DMS79 treated with DMSO at 0.1 percent for 48 hours (cell line): ENCODE measurements around the gene C1QTNF8.

Experiments used
- DNase-seq: peaks from one replicate; lab custom pipeline; 2025; lab: John Stamatoyannopoulos, UW

The C1QTNF8 gene

GRCh38 chr16:1045310-1045992, 50.6 kb downstream of the C1QTNF8 start:
- DNase-seq: no peak

- no peak for DNase-seq
These were observed 51.4 kb downstream of the C1QTNF8 start for GRCh38 chr16:1044460-1045309.

GRCh38 chr16:1043881-1044451, 52.1 kb downstream of the C1QTNF8 start:
- no peak for DNase-seq

- DNase-seq: peak; percentile 29
These were observed 53.2 kb downstream of the C1QTNF8 start for GRCh38 chr16:1042866-1043265.

DNA sequence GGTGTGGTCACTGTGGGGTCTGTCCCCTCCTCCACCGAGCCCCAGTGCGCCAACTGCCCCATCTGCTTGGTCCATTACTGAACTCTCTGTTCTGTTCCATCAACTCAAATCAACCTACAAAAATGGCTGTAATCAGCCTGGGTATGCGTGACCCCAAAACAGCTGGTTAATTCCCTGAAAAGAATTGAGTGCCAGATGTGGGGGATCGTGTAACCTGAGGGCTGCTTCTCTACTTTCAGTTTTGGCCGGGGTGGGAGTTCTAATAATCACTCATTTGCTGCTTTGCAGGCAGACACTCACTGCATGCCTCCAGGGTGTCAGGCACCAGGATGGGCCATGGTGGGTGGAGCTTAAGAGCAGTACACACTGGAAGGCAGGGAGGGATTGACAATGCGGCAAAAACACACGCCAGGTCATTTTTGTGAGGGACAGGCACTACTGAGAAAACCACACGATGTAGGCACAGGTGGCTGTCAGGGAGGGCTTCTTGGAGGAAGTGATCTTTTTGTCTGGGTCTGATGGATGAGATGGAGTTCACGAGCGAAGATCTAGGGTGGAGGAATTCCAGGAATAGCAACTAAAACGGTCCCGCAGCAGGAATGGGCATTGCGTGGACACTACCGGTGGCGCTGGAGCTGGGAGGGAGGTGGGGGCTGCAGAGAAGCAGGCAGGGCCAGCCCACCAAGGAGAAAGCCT, 53.8 kb downstream of the C1QTNF8 start:
- no peak for DNase-seq

GRCh38 chr16:1040346-1040745, 55.7 kb downstream of the C1QTNF8 start:
- DNase-seq: no peak

DNA sequence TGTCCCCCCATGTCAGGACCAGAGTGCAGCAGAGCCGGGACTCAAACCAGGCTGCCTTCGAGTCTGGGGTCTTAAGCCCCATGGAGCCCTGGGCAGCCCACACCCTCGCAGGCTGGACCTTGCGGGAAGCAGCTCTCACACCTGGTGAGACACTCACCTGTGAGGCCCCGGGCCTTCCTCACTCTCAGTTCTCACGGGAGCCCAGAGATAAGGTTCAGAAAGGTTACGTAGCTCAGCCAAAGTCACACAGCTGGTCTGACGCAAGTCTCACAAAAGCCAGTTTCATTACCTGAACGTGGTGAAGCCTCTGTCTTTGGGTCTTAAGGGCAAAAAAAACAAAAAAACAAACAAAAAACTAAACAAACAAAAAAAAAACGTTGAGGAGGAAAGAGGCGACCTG, 56.3 kb downstream of the C1QTNF8 start:
- no peak for DNase-seq

- no peak for DNase-seq
These were observed 57.1 kb downstream of the C1QTNF8 start for GRCh38 chr16:1038932-1039331.
